NCI-H460 (cell line): ENCODE measurements around the gene STYXL1. TPM values are rescaled to one million over a fixed set of nuclear protein-coding genes. Genes with fewer than 3 reads are reported as not detected.
"Not testable (repeated sequence)": the region's sequence is repeated elsewhere in the genome, so short reads cannot be mapped to it uniquely, and the experiment has no call there.

Experiments used
- DNase-seq: peaks from one replicate; pipeline ENCODE4 v3.0.0-alpha.2; 2016; ENCODE audit warnings: low read depth; ENCODE audit errors: extremely low read depth
- total RNA-seq: library from RNA; depleted of rRNA; stranded (reverse); fragments of >200 nt; shearing (Covaris generic); gene quantifications from 2 replicates; pipeline ENCODE4 v1.2.3, GENCODE V29; 2014

Gene STYXL1
- total RNA-seq, 1 experiment from 2014 or later: 102 TPM

- DNase-seq: no peak
Observed at GRCh38 chr7:76040126-76040525, 7.7 kb downstream of the STYXL1 start.

GRCh38 chr7:76037310-76037709, 10.5 kb downstream of the STYXL1 start:
- DNase-seq: no peak

GRCh38 chr7:76031964-76032363, 15.8 kb downstream of the STYXL1 start:
- no peak for DNase-seq

- DNase-seq: not testable (repeated sequence)
Observed at GRCh38 chr7:76029682-76030081, 18.1 kb downstream of the STYXL1 start.

GRCh38 chr7:76023002-76023401, 24.8 kb downstream of the STYXL1 start:
- DNase-seq: no peak

GRCh38 chr7:76022026-76022780, 25.6 kb downstream of the STYXL1 start:
- no peak for DNase-seq

- peak; percentile 64 for DNase-seq
Observed at GRCh38 chr7:76020031-76020714, 27.6 kb downstream of the STYXL1 start.

- DNase-seq: not testable (repeated sequence)
Observed at GRCh38 chr7:76018520-76018919, 29.3 kb downstream of the STYXL1 start.

GRCh38 chr7:76016191-76016947, 31.4 kb downstream of the STYXL1 start:
- DNase-seq: no peak

- DNase-seq: no peak
Observed at GRCh38 chr7:76011442-76011861, 36.3 kb downstream of the STYXL1 start.

GRCh38 chr7:76009672-76010600, 37.9 kb downstream of the STYXL1 start:
- no peak for DNase-seq

- DNase-seq: no peak
Observed at GRCh38 chr7:76008156-76008687, 39.6 kb downstream of the STYXL1 start.

- DNase-seq: not testable (repeated sequence)
Observed at GRCh38 chr7:76005004-76005403, 42.8 kb downstream of the STYXL1 start.

- DNase-seq: no peak
Observed at GRCh38 chr7:76003351-76003750, 44.4 kb downstream of the STYXL1 start.

- DNase-seq: no peak
Observed at GRCh38 chr7:76002822-76003221, 45.0 kb downstream of the STYXL1 start.

- no peak for DNase-seq
Observed at GRCh38 chr7:76002139-76002538, 45.7 kb downstream of the STYXL1 start.

- no peak for DNase-seq
Observed at GRCh38 chr7:76000566-76000965, 47.2 kb downstream of the STYXL1 start.

- DNase-seq: no peak
Observed at GRCh38 chr7:75998038-75998437, 49.8 kb downstream of the STYXL1 start.

- no peak for DNase-seq
Observed at GRCh38 chr7:75996476-75996875, 51.3 kb downstream of the STYXL1 start.

- DNase-seq: no peak
Observed at GRCh38 chr7:75995996-75996395, 51.8 kb downstream of the STYXL1 start.
